ENCODE data around the gene PACSIN1. TPM values are rescaled to one million over a fixed set of nuclear protein-coding genes. Genes with fewer than 3 reads are reported as not detected.

Gene PACSIN1
- total and polyA plus RNA-seq, 2 experiments from 2014 or later = 12.1 to 20.3 TPM

- peak; percentile 68 for TF ChIP-seq CTCF (IDR thresholded peaks at IDR 0.05; ENCODE audit: low read depth, low read length)
- DNase-seq (ENCODE audit: low read depth in 1 of 2, low spot score in 1 of 2) = peak; percentile 67 to 69
- no peaks in the 10 kb centered on the region for H3K27me3 ChIP-seq
- peaks cover under 1% of the 10 kb centered on the region for H3K4me1 ChIP-seq (ENCODE audit: low read depth)
- no peaks in the 10 kb centered on the region for H3K9me3 ChIP-seq (ENCODE audit: low read depth)
- H3K36me3 ChIP-seq = no peaks in the 10 kb centered on the region
- no peak overlapping the region for H3K27ac ChIP-seq
- no peak overlapping the region for H3K4me3 ChIP-seq
Observed at GRCh38 chr6:34459899-34460593, 5.8 kb upstream of the PACSIN1 start.

GRCh38 chr6:34460796-34461507 lies 4.9 kb upstream of the PACSIN1 start:
- Histone ChIP-seq H3K9me3 (ENCODE audit: low read depth) (no peaks in the 10 kb centered on the region), H3K4me3 (no peak overlapping the region), H3K27ac (no peak overlapping the region), H3K36me3 (no peaks in the 10 kb centered on the region), H3K27me3 (no peaks in the 10 kb centered on the region), H3K4me1 (ENCODE audit: low read depth) (peaks cover 3% of the 10 kb centered on the region)
- no peak for DNase-seq (ENCODE audit: low read depth in 1 of 2, low spot score in 1 of 2)
- no peak for TF ChIP-seq CTCF (IDR thresholded peaks at IDR 0.05; ENCODE audit: low read depth, low read length)

- H3K9me3 ChIP-seq (ENCODE audit: low read depth) = no peaks in the 10 kb centered on the region
- TF ChIP-seq CTCF (IDR thresholded peaks at IDR 0.05; ENCODE audit: low read depth, low read length) = no peak
- H3K4me3 ChIP-seq = no peak overlapping the region
- peaks cover 3% of the 10 kb centered on the region for H3K4me1 ChIP-seq (ENCODE audit: low read depth)
- DNase-seq (ENCODE audit: low read depth in 1 of 2, low spot score in 1 of 2) = no peak
- no peaks in the 10 kb centered on the region for H3K36me3 ChIP-seq
- no peaks in the 10 kb centered on the region for H3K27me3 ChIP-seq
- no peak overlapping the region for H3K27ac ChIP-seq
Observed at GRCh38 chr6:34462010-34462409, 3.9 kb upstream of the PACSIN1 start.

GRCh38 chr6:34462551-34462971 lies 3.3 kb upstream of the PACSIN1 start:
- DNase-seq (ENCODE audit: low read depth in 1 of 2, low spot score in 1 of 2) = peak; percentile 25 to 72
- Histone ChIP-seq H3K9me3 (ENCODE audit: low read depth) (no peaks in the 10 kb centered on the region), H3K36me3 (no peaks in the 10 kb centered on the region), H3K4me1 (ENCODE audit: low read depth) (peaks cover 3% of the 10 kb centered on the region), H3K4me3 (no peak overlapping the region), H3K27ac (no peak overlapping the region), H3K27me3 (no peaks in the 10 kb centered on the region)
- TF ChIP-seq CTCF (IDR thresholded peaks at IDR 0.05; ENCODE audit: low read depth, low read length) = no peak

GRCh38 chr6:34463299-34463698 lies 2.6 kb upstream of the PACSIN1 start:
- TF ChIP-seq CTCF (IDR thresholded peaks at IDR 0.05; ENCODE audit: low read depth, low read length) = no peak
- DNase-seq (ENCODE audit: low read depth in 1 of 2, low spot score in 1 of 2) = no peak
- Histone ChIP-seq H3K27ac (no peak overlapping the region), H3K36me3 (no peaks in the 10 kb centered on the region), H3K4me1 (ENCODE audit: low read depth) (peaks cover 3% of the 10 kb centered on the region), H3K9me3 (ENCODE audit: low read depth) (no peaks in the 10 kb centered on the region), H3K4me3 (no peak overlapping the region), H3K27me3 (no peaks in the 10 kb centered on the region)
